Prostate gland (tissue), 2 donors: ENCODE measurements around the gene CNTN6.

Source experiments
- CTCF ChIP-seq, 4 experiments: fragments of 200-600 bp in 2 of 4; fragments of 450-650 bp in 2 of 4; sonication (generic) in 2 of 4; IDR thresholded peaks; 1 replicate in 3 of 4; 2 replicates in 1 of 4; pipeline ENCODE4 v1.5.1; 2016 to 2019; ENCODE audit warnings: antibody characterized with exemption in 4 of 4, mild to moderate bottlenecking in 2 of 4, moderate library complexity in 2 of 4
- POLR2A ChIP-seq: fragments of 450-650 bp; IDR thresholded peaks from one replicate; pipeline ENCODE4 v1.6.1; 2016; ENCODE audit warnings: antibody characterized with exemption, mild to moderate bottlenecking
- POLR2AphosphoS5 ChIP-seq: sonication (generic); formaldehyde crosslinking; IDR thresholded peaks from one replicate; pipeline ENCODE4 v1.6.1; 2017; ENCODE audit warnings: antibody characterized with exemption

GRCh38 chr3:1356101-1356500, 263.3 kb downstream of the CNTN6 start:
- TF ChIP-seq CTCF (IDR thresholded peaks at IDR 0.05) (no peak), POLR2A (no peak), POLR2AphosphoS5 (no peak)
